Measurements from ENCODE around the gene PTPN12.

DNA sequence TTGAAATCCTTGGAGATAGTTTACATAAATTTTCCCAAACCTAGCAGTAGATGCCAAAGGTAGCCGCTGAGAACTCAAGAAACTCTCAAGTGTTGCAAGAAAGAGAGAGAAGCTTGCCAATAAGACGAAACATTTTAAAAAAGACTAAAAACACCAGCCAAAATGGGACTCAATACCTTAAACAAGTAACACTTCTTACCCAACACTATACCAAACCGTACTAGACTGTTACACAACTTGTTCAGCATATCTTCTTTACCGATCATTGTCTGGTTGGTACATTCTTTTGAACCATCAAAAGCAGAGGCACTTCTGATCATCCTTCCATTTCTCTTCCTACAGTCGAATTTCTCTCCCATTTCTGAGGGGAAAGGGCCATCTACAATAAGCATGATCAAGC is 4.8 kb upstream of the PTPN12 start:
- TF ChIP-seq POLR2A (IDR thresholded peaks at IDR 0.05; ENCODE audit: low read length) (no peak), GATA1 (IDR thresholded peaks at IDR 0.05; ENCODE audit: low read depth, low read length) (no peak)
